ENCODE results near the gene RGPD6. TPM values are rescaled to one million over a fixed set of nuclear protein-coding genes. Genes with fewer than 3 reads are reported as not detected.

RGPD6 gene
- total and polyA plus RNA-seq, 7 donors, result 4.4 to 27.7 (median 18.6) TPM

Other genes with a start within 250 kb of the RGPD6 start
- 1 to 10 TPM; 1.6 to 6.4 (median 5.2) TPM for gene LIMS4, start 104.4 kb downstream of the RGPD6 start, total RNA-seq
- 10 to 100 TPM in 1 of 3 donors, 1 to 10 TPM in 1, not detected in 1; 1.7 to 16.9 TPM for gene LIMS4, start 104.4 kb downstream of the RGPD6 start, polyA plus RNA-seq
- under 1 TPM; 0.06 to 0.69 (median 0.14) TPM for gene BUB1, start 100.8 kb upstream of the RGPD6 start, total RNA-seq
- gene BUB1, start 100.8 kb upstream of the RGPD6 start, polyA plus RNA-seq, result under 1 TPM; 0.07 to 0.27 (median 0.22) TPM
- gene ACOXL, start 155.4 kb upstream of the RGPD6 start, total RNA-seq, result not detected
- gene ACOXL, start 155.4 kb upstream of the RGPD6 start, polyA plus RNA-seq, result under 1 TPM in 1 of 3 donors, not detected in 2; 0.01 TPM

Data from psoas muscle (tissue), 7 donors.